Ovary (tissue), 9 donors: Measurements from ENCODE around the gene CCL24. TPM values are rescaled to one million over a fixed set of nuclear protein-coding genes. Genes with fewer than 3 reads are reported as not detected.

ENCODE experiments used
- DNase-seq, 5 donors: peaks; one replicate each; pipeline ENCODE4 v3.0.0-alpha.2; 2019 to 2020
- H3K27ac ChIP-seq, 2 donors: fragments of 200-600 bp; one replicate each; pipeline versions ENCODE4 v1.5.1 to v1.8.0; 2019 to 2022
- H3K27me3 ChIP-seq: fragments of 200-600 bp; one replicate; pipeline ENCODE4 v1.8.0; 2022
- H3K36me3 ChIP-seq: fragments of 200-600 bp; sonication (generic); one replicate; pipeline ENCODE4 v1.5.1; 2019
- H3K4me1 ChIP-seq: one replicate; pipeline ENCODE4 v1.8.1; 2013; ENCODE audit warnings: mild to moderate bottlenecking, moderate library complexity; ENCODE audit not compliant: insufficient read depth
- H3K4me3 ChIP-seq: fragments of 200-600 bp; sonication (generic); one replicate; pipeline ENCODE4 v1.5.1; 2017
- H3K9me3 ChIP-seq, 2 donors: fragments of 200-600 bp in 1 of 2; sonication (generic) in 1 of 2; one replicate each; pipeline versions ENCODE4 v1.5.1 to v1.8.1; 2013 to 2019; ENCODE audit warnings: mild to moderate bottlenecking in 1 of 2, moderate library complexity in 1 of 2
- EP300 ChIP-seq: sonication (generic); formaldehyde crosslinking; IDR thresholded peaks from one replicate; pipeline ENCODE4 v1.6.1; 2017; ENCODE audit warnings: antibody characterized with exemption
- POLR2A ChIP-seq: fragments of 450-650 bp; IDR thresholded peaks from one replicate; pipeline ENCODE4 v1.6.1; 2017; ENCODE audit warnings: antibody characterized with exemption, mild to moderate bottlenecking, moderate library complexity
- WGBS, 3 donors: extraction: QIAGEN DNeasy Blood & Tissue Kit in 1 of 3; methylation state at CpG; one replicate each; pipeline versions ENCODE4 v1.1.5 to v1.1.7; 2013 to 2017; 5-methylcytosine and 5-hydroxymethylcytosine counted together
- intact Hi-C, 4 donors: fragments of 100-400 bp; cut with DNase I; formaldehyde crosslinking; loops; one replicate each; pipeline versions ENCODE4 v1.11.0 to v1.15.1; 2022 to 2023
- polyA plus RNA-seq, 2 donors: library from polyadenylated mRNA; stranded (reverse); fragments of 200-250 nt in 1 of 2; fragments of 350-450 nt in 1 of 2; fragmentation: Illumina TruSeq in 1 of 2; extraction: RNeasy Lipid Tissue Mini Kit (QIAGEN cat#74804) in 1 of 2; gene quantifications; one replicate each; pipeline ENCODE4 v1.2.3, GENCODE V29; 2013 to 2014
- total RNA-seq, 7 donors: library from RNA; depleted of rRNA in 2 of 7; stranded (reverse); fragments of >200 nt in 2 of 7; fragmentation: NEBNext Ultra II Directional in 3 of 7; extraction: Animal tissue kit (Norgen Biotek cat#: 25700) in 3 of 7; gene quantifications; one replicate each; pipeline versions ENCODE4 v1.1.0 to v1.2.4, GENCODE V29; 2016 to 2023
- TF ChIP-seq, protein P1 (sequence below), 3 donors: fragments of 450-650 bp in 2 of 3; fragments of 200-600 bp in 1 of 3; IDR thresholded peaks; one replicate each; pipeline versions ENCODE4 v1.5.1 to v1.8.0; 2016 to 2022; ENCODE audit warnings: antibody characterized with exemption in 3 of 3, mild to moderate bottlenecking in 1 of 3
- donor health status: DM: no; HTN: no; CAD: no; lungs with moderate emphysema.
- donor health status: DM: no; HTN: no; CAD: no.
- donor health status: Bipolar disorder and iron deficiency.
- donor health status: DM: yes; HTN: yes; CAD: no.
- donor health status: DM: no; HTN: no; CAD: no.
- donor health status: DM: yes; HTN: yes; CAD: no.

The CCL24 gene
- total and polyA plus RNA-seq, 9 donors = 0.45 to 1.1 (median 0.48) TPM; not detected in 6

- intact Hi-C loops = no loop called here
- H3K4me3 ChIP-seq = no peak overlapping the region
- no peaks in the 10 kb centered on the region for H3K9me3 ChIP-seq
- no peak for DNase-seq
- H3K27me3 ChIP-seq = no peaks in the 10 kb centered on the region
- H3K27ac ChIP-seq = no peak overlapping the region
- 94 to 95% (median 94%) methylated on average over 4 of the region's 4 CpGs for WGBS, 3 donors
- no peaks in the 10 kb centered on the region for H3K36me3 ChIP-seq
- no peaks in the 10 kb centered on the region for H3K4me1 ChIP-seq
- TF ChIP-seq, protein P1, sequence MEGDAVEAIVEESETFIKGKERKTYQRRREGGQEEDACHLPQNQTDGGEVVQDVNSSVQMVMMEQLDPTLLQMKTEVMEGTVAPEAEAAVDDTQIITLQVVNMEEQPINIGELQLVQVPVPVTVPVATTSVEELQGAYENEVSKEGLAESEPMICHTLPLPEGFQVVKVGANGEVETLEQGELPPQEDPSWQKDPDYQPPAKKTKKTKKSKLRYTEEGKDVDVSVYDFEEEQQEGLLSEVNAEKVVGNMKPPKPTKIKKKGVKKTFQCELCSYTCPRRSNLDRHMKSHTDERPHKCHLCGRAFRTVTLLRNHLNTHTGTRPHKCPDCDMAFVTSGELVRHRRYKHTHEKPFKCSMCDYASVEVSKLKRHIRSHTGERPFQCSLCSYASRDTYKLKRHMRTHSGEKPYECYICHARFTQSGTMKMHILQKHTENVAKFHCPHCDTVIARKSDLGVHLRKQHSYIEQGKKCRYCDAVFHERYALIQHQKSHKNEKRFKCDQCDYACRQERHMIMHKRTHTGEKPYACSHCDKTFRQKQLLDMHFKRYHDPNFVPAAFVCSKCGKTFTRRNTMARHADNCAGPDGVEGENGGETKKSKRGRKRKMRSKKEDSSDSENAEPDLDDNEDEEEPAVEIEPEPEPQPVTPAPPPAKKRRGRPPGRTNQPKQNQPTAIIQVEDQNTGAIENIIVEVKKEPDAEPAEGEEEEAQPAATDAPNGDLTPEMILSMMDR (IDR thresholded peaks at IDR 0.05) = no peak
- TF ChIP-seq POLR2A (no peak), EP300 (no peak)
These were observed 6.9 kb downstream of the CCL24 start for GRCh38 chr7:75806560-75807307.

DNA sequence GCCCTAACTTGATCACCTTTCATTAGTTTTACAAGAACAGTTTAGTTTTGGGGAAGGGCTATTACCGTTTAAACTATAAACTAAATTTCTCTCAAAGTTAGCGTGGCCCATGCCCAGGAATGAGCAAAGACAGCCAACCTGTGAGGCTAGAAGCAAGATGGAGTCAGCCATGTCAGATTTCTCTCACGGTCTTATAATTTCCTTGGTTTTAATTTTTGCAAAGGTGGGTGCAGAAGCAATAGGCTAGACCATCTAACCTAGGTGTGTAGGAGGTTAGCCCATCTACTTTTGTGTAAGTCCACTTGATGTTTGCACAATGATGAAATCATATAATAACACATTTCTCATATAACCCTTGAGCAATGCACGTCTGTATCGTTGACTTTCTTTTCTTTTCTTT lies 8.9 kb downstream of the CCL24 start:
- intact Hi-C loops = no loop called here
- no peaks in the 10 kb centered on the region for H3K27me3 ChIP-seq
- H3K27ac ChIP-seq = no peak overlapping the region
- DNase-seq = no peak
- no peaks in the 10 kb centered on the region for H3K9me3 ChIP-seq
- no peaks in the 10 kb centered on the region for H3K36me3 ChIP-seq
- H3K4me3 ChIP-seq = no peak overlapping the region
- WGBS, 3 donors = 64 to 72% (median 72%) methylated on average over 5 of the region's 5 CpGs
- no peaks in the 10 kb centered on the region for H3K4me1 ChIP-seq
- TF ChIP-seq, protein P1 (IDR thresholded peaks at IDR 0.05) = no peak
- TF ChIP-seq EP300 (no peak), POLR2A (no peak)

- H3K9me3 ChIP-seq = no peaks in the 10 kb centered on the region
- H3K27me3 ChIP-seq = no peaks in the 10 kb centered on the region
- no peak for DNase-seq
- no peak overlapping the region for H3K4me3 ChIP-seq
- intact Hi-C loops = no loop called here
- WGBS, 3 donors = 86 to 91% (median 87%) methylated on average over 2 of the region's 2 CpGs
- no peak overlapping the region for H3K27ac ChIP-seq
- no peaks in the 10 kb centered on the region for H3K36me3 ChIP-seq
- H3K4me1 ChIP-seq = no peaks in the 10 kb centered on the region
- no peak for TF ChIP-seq EP300
- TF ChIP-seq, protein P1 (IDR thresholded peaks at IDR 0.05) = no peak
- TF ChIP-seq POLR2A = no peak
These were observed 9.6 kb downstream of the CCL24 start for GRCh38 chr7:75804004-75804403.

DNA sequence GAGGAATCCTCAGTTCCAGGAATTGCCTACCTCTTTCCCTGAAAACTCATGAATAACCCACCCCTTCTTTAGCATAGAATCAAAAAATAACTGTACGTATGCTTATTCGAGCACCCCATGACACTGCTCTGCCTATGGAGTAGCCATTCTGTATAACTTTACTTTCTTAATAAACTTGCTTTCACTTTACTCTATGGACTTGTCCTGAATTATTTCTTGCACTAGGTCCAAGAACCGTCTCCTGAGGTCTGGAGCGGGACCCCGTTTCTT lies 11.1 kb downstream of the CCL24 start:
- Histone ChIP-seq H3K36me3 (no peaks in the 10 kb centered on the region), H3K27ac (no peak overlapping the region), H3K27me3 (no peaks in the 10 kb centered on the region), H3K4me1 (peaks cover 8% of the 10 kb centered on the region), H3K9me3 (no peaks in the 10 kb centered on the region), H3K4me3 (no peak overlapping the region)
- intact Hi-C loops = no loop called here
- WGBS, 3 donors = 84 to 89% (median 88%) methylated on average over 5 of the region's 5 CpGs
- TF ChIP-seq, protein P1 (IDR thresholded peaks at IDR 0.05) = no peak
- TF ChIP-seq EP300 (no peak), POLR2A (no peak)
- no peak for DNase-seq
